Stimulated activated naive CD4-positive, alpha-beta T cell treated with Interleukin-2 at 50 U/mL for 16 hours (primary cell): Measurements from ENCODE around the gene ACER2.
"Not testable (repeated sequence)": the region's sequence is repeated elsewhere in the genome, so short reads cannot be mapped to it uniquely, and the experiment has no call there.

ENCODE experiments used
- DNase-seq: peaks from one replicate; lab custom pipeline; 2025; lab: John Stamatoyannopoulos, UW

Gene ACER2

DNA sequence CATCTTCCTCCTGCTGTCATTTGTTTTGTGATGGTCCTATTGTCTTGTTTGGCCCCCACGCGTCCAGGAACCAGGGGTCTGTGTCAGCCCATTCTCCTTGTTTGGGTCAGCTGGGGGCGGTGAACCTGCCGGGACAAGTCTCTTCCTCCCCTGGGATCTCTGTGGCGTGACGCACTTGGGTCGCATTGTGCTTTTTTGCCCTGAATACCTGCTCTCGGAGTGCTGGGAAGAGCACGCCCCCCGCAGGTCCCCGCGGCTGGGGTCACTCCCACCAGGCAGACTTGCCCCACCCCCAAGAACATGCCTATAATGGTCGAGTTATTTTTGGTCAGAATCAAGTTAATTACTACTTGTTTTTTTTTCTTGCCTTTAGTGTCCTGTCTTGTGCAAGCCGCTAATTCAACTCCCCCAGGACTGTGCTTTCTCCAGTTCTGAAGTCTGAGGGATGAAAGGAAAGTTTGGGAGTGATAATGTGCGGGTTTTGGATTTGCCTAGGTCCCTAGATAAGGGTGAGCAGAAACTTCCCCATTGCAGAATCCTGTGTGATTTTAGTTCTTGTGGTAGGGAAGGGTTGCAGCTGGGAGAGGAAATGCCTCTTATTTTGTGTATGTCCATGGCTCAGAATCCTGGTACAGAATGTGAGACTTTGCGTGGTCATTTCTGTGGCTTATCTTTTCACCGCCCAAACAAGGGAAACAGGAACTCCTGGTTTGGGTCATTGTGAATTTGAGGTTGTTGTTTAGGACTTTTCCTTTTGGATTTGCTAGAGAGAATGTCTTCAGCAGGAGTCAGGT, 789 bp downstream of the ACER2 start:
- DNase-seq = no peak

DNA sequence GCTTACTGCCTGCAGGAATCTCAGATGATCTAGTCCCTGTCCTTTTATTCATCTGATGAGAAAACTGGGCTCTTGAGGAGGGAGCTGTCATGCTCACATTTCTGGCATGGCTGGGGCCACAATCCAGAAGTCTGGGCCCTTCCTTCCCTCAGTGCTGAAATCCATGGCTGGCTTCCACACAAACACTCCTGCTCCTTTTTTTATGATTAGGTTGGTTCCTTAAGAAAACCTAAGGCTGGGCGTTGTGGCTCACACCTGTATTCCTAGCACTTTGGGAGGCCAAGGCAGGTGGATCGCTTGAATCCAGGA, 1.3 kb downstream of the ACER2 start:
- DNase-seq = no peak

DNA sequence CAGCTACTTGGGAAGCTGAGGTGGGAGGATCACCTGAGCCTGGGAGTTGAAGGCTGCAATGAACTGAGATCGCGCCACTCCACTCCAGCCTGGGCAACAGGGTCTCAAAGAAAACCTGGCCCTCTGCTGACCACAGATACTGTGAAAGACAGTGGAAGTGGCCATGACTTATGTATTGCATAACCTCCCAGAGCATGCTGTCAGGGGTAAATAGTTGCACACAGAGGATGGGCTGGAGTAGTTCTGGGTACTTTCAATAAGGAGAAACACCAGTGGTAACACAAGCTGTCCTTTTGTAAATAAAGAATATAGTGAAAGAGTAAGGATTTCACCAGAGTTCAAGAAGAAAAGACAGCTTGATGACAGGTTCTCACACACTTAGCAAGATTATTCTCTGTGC, 1.8 kb downstream of the ACER2 start:
- DNase-seq = no peak

DNA sequence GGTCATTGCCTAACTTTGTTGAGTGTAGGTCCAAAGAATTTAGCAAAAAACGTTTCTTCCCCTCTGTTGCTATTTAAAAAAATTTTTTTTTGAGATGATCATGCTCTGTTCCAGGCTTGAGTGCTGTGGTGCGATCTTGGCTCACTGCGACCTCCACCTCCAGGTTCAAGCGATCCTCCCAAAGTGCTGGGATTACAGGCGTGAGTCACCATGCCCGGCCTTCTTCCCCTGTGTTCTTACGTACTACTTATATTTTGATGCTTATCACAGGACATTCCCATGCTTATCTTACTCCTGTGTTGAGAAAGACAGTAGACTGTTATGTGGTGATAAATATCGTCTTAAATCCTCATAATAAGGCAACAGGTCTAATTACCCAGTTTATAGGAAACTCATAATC, 2.5 kb downstream of the ACER2 start:
- DNase-seq = no peak

DNA sequence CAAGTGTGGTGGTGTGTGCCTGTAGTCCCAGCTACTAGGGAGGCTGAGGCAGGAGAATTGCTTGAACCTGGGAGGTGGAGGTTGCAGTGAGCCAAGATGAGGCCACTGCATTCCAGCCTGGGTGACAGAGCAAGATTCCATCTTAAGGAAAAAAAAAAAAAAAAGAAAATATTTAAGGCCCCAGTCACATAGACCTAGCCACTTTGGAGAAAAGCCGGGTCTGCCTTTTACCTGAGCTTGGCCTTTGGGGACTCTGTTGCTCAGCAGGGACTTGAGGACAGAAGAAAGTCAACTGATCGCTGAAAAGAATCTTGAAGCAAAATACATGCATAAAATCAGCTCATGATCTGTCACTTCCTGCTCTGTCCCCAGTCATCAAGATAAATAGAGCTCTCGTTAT, 4.6 kb downstream of the ACER2 start:
- not testable (repeated sequence) for DNase-seq

DNA sequence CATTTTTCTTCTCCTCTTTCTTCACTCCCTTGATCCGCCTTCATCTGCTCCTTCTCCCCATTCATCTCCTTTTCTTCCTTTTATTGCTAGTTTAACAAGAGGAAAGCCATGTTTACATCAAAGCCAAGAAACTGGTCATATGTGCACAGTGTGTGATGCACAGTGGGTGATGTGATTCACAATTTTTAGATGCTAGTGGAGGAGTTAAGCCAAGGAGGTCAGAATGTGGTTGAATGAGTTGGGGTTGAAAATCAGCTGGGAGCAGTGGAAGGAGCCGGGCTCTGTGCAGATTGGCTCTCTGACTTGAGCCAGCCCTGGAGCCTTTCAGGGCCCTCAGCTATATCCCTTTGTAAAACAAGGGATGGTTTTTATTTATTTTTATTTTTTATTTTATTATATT, 7.3 kb downstream of the ACER2 start:
- no peak for DNase-seq

DNA sequence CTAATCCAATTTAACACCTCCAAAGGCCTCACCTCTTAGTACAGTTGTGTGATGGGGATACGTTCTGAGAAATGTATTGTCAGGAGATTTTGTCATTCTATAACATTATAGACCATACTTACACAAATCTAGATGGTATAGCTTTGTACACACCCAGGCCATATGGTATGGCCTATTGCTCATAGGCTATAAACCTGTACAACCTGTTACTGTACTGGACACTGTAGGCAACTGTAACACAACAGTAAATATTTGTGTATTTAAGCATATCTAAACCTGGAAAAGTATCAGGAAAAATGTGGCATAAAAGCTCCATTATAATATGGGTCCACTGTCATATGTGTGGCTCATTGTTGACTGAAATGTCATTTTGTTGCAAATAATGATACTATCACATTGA, 12.1 kb downstream of the ACER2 start:
- DNase-seq = no peak

DNA sequence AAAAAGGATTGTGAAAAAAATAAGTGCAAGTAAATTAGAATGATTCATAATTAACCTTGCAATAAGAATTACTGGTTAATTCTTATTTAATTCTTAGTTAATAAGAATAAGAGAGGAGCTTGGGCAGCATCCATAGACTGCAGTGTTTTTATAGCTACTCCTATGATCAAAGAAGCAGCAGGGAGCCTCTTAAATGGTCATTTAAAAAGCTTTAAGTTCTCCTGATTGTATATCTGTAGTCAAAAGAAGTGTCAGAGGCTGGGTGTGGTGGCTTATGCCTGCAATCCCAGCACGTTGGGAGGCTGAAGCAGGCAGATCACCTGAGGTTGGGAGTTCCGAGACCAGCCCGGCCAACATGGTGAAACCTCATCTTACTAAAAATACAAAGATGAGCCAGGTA, 14.4 kb downstream of the ACER2 start:
- no peak for DNase-seq

DNA sequence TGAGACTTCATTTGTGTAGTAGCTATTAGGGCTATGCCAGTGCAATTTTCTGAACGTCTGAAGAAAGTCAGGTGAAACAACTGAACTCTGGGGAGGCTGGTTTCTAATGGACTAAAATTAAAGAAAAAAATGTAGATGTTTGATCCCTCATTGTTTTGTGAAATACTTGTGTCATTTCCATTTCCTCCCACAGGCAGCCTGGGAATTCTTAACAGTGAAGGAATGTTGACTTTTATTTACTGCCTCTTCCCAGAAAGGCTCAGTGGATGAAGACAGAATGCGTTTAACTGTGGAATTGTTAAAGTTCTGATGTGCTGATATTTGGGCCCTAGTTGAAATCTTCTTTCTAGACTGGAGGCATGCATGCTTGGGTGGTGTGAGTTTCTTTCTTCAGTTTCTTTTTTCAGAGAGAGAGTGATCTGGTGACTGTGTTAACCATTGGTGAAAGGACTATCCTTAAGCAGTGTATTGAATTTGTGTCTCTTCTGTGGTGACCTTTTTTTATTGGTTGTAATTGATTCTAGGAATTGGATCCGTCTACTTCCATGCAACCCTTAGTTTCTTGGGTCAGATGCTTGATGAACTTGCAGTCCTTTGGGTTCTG, 15.5 kb downstream of the ACER2 start:
- DNase-seq = no peak

DNA sequence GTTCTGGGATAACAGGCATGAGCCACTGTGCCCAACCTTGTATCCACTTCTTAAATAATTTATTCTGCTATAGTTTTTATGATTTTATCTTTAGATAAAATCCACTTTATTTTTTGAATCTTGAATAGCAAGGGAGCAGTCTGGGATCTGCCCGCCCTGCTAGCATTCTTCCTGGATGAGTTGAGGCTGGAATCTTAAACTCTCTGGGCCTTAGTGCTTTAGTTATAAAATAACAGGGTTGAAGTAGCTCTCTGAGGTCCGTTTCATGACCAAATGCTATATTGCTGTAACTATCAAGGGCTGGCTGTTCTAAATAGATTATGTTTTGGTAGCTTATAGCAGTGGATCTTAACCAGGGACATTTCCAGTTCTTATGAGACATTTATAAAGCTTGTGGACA, 20.8 kb downstream of the ACER2 start:
- no peak for DNase-seq

DNA sequence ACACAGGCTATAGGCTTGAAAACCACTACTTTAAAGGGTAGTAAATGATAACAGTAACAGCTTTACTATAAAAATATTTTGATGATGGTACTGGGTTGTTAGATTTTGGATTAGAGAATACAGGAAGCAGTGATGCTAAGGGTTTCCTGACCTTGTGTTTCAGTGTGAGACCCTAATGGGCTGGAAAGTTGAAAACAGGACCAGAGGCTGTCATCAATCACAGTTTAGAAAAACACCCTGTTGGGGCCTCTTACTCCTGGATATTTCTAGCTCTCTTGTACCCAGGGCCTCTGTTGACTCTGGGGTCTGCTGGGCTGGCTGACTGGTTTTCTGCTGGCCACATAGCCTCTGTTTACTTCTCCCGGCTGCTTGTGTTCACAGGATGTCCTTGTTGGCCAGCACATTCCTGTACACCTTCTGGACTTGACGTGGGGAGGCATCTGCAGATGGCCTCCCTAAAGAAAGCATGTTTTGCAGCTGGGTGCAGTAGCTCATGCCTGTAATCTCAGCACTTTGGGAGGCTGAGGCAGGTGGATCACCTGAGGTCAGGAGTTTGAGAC, 21.5 kb downstream of the ACER2 start:
- no peak for DNase-seq

DNA sequence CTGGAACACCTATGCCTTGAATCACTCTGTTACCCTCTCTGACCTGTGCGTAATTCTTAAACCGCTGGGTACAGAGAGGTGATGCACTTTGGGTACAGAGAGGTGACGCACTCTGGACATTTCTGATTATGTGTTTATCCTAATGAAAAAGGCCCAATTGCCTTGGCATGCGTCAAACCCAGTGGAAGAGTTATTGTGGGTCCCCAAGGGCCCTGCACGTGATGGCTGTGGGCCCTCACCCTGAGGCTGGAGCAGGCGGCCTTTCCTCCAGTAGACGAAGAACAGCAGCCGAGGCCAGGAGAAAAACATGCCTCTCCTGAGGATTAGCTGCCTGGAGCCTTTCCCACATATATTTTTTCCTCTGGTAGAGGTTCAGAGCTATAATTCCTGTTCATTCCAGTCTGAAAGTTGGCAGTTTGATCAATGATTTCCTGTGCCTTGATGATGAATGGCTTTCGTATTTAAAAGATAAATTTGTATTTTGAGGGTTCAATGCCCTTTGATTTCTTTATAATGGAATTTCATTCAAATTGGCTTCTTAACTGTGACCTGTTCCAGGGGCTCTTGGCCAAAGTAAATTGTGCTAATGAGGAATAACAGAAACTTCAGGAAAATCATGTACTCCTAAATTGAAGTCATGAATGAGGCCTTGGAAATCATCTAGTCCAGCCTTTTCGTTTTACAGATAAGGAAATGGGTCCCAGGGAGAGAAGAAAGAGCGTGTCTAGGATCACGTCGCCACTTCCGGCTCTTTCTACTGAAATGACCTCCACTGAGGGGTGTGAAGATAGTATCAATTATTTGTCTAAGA, 22.8 kb downstream of the ACER2 start:
- DNase-seq = no peak

DNA sequence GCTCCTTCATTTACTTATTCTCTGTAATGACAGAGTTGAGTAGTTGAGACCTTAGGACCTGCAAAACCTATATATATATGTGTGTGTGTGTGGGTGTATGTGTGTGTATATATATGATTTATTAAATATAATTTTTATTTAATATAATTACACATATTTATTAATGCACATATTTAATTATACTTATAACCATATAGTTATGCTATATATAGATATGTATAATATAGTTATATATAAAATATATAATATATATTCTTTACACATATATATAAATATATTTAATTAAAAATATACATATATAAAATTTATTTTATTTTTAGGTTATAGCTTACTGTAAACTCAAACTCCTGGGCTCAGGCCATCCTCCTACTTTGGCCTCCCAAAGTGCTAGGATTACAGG, 23.7 kb downstream of the ACER2 start:
- no peak for DNase-seq

DNA sequence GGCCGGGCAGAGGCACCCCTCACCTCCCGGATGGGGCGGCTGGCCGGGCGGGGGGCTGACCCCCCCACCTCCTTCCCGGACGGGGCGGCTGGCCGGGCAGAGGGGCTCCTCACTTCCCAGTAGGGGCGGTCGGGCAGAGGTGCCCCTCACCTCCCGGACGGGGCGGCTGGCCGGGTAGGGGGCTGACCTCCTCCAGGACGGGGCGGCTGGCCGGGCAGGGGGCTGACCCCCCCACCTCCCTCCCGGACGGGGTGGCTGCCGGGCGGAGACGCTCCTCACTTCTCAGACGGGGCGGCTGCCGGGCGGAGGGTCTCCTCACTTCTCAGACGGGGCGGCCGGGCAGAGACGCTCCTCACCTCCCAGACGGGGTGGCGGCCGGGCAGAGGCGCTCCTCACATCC, 24.9 kb downstream of the ACER2 start:
- not testable (repeated sequence) for DNase-seq

DNA sequence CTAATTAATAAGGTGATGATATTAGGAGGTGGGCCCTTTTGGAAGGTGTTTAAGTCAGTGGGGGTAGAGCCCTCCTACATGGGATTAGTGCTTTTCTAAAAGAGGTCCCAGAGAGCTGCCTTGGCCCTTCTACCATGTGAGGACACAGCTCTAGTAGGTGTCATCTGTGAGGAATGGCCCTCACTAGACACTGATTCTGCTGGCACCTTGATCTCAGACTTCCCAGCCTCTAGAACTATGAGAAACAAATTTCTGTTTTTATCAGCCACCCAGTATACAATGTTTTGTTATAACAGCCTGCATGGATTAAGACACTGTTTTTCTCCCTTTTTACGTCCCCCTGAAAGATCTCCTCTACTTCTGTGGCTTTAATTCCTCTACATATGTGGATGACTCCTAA, 31.6 kb downstream of the ACER2 start:
- no peak for DNase-seq

DNA sequence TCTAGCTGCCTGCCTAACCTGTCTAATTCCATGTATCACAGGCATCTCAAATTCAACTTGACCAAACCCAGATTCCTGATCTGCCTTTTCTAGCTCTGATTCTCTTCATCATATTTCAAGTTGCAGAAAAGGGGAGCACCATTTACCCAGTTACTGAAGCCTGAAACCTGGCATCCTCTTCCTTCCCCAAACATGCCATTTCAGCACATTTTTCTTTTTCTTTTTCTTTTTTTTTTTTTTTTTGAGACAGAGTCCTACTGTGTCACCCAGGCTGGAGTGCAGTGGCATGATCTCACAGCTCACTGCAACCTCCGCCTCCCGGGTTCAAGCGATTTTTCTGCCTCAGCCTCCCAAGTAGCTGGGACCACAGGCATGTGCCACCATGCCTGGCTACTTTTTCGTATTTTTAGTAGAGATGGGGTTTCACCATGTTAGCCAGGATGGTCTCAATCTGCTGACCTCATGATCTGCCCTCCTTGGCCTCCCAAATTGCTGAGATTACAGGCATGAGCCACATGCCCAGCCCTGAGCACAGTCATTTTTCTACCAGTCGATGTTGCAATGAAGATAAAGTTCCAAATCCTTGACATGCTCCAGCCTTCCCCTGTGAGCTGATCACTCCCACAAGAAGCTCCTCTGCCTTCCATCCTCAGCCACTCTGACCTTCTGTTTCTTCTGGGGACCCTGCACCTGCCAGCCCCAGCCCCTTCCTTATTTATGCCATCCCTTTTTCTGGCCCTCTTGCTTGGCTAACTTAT, 32.2 kb downstream of the ACER2 start:
- no peak for DNase-seq

DNA sequence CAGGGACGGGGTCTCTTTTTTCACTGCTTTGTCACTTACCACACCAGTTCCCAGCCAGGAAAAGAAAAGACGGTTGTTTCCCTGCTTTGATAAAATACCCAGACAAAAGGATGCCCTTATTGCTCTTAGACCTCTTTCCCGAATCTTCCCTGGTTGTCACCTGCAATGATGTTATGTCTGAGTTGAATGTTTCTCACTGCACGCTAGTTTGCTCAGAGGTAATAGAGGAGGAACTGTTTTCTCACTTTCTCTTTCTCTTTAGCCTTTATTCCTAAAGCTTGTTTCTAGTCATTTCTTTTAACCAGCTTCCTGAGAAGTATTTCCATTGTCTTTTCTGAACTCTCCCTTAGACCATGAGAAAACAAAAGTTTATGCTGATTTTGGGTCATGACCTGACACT, 32.9 kb downstream of the ACER2 start:
- no peak for DNase-seq

DNA sequence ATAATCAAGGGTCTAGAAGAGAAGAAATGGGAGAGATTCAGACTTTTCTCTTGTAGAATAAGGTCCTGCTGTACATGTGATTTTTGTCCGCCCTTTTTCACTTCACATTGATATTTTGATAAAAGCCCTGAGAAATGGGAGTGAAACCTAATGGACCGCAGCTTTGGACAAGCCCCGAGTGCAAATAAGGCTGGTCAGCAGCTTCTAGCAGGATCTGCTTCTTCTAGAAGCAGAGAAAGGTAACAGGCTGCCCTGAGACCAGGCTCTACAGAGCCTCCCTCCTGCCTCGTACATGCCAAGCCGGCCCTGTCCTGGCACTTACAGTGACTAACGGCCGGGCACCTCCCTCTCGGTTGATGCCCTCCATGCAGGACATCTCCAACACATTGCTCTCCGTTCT, 33.4 kb downstream of the ACER2 start:
- DNase-seq = no peak

DNA sequence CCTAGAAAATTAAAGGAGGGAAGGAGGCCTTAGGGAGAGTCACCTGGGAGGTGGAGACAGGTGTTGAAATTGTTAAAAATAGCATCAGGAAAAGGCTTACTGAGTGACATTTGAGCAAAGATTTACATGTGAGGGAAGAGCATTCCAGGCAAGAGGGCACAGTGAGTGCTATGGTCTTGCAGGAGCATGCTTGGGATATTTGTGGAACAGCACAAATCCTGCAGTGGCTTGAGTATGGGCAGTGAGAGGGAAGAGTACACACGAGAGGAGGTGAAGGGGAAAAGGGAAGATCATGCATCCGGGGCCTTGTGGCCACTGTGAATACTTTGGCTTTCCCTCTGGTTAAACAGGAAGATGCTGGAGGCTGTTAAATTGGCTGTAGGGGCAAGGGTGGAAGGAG, 36.6 kb downstream of the ACER2 start:
- DNase-seq = no peak

DNA sequence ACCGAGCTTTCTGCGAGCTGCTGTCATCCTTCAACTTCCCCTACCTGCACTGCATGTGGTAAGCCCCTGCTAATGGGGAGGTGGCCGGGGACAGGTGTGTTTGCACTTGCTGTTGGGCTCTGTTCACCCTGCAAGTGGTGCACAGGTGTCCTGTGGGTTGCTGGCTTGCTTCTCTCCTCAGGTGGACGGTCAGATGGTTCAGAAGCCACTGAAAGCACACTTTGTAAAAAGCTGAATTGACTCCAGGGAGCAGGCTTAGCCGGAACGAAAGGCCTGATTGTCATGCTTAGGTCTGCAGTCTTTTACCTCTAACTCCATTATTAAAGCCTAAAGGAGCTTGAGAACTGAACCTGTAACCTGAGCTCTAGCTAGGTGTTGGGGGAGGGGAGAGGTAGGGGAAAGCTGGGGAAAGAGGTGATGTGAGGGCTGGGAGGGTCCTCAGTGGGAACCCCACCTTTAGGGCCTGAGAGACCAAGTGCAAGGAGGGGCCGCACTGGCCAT, 37.6 kb downstream of the ACER2 start:
- no peak for DNase-seq

DNA sequence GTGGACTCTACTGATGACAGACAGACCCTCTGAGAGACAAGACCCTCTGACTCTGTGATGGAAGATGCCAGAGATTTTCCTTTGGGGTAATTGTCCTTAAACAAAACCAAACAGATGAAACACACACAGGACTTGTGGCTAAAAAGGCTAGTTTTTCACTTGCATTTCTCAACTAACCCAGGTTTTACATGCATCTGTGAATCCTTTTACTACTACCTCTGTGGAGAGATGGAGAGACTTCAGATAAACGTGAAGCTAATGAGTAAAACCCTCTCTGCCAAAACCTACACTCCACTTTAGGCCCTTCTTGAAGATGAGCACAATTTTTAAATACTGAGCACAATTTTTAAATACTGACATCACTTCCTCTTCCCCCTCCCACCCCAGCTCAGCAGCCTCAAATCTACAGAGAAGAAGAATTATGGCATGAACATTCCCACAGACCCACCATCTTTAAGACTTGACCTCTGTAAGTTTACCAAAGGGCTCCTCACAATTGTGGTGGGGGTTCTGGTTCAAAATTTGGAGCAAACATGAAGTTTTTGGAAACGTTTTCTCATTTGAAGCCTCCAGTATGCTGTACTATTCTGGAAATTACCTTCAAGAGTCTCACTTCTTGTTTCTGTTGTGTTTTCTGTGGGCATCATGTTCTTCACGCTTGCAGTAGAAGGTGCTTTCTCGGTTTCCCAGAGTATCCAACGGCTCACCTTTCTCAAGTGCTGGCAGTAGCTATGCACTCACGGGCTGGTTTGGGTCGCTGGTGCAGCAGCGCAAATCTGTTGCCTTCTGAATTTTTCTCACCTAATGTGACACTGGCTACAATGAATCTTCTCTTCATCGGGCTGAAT, 42.7 kb downstream of the ACER2 start:
- DNase-seq = no peak
